Bone marrow (tissue), 2 donors: ENCODE measurements around the gene RBX1.

Experiments
- DNase-seq, 2 donors: peaks; one replicate each; lab custom pipeline; 2025; lab: John Stamatoyannopoulos, UW

Gene RBX1

GRCh38 chr22:41022470-41023298 is 71.5 kb downstream of the RBX1 start:
- DNase-seq = peak; percentile 34 to 67
